ENCODE measurements around the gene CAPZA1. TPM values are rescaled to one million over a fixed set of nuclear protein-coding genes. Genes with fewer than 3 reads are reported as not detected.
A peak's percentile ranks its signal among the peaks of the same experiment; 100 is the strongest.

Gene CAPZA1
- total RNA-seq, 1 donor from 2014 or later = 311 TPM

DNA sequence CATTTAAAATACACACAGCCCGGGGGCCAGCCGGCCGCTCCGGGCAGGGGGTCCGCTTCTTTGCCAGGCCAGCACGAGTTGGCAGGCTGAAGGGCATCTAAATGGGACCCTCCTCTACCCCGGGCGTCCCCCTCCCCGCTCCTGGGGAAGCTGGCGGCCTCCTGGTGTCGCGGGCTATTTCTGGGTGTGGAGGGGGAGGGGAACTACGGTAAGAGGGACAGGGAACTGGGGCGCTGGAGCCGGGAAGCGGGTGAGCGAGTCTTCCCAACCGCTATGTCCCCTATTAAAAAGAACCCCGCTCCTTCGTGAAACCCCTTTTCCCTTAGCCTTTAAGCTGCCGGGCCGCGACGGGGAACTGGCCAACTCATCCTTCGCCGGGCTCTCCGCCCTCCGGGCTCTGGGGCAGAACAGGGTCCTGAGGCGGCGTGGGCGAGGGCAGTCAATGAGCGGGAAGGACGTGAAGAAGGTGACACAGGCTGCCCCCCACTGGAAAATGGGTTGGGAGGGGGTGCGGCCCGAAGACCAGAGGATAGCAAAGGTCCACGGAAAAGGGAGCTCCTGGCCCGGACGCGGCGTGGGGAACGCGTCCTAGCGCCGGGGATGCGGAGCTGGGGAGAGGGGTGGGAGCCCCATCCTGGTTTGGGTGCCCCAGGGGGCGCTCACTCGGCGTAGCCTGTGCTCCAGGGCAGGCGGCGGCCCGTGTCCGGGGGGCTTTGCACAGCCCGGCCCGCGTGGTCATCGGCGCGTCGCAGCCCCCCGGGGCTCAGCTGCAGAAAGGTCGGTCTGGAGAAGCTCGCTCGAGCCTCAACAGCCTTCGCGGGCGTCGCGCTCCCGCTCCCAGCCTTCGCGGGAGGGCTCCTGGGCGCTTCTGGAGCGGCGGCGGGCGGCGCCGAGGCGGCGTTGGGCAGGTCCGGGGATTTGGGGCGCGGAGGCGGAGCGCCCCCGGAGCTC, 95.0 kb downstream of the CAPZA1 start:
- H3K4me3 ChIP-seq (ENCODE audit: low read depth, low read length) = peak overlapping the region; percentile 58
- no peak for DNase-seq (ENCODE audit: low read depth)
- peak; percentile 19 for TF ChIP-seq CTCF (conservative IDR thresholded peaks at IDR 0.05; ENCODE audit: low read depth, low read length)

GRCh38 chr1:112715264-112716053, 95.8 kb downstream of the CAPZA1 start, which contains the start of gene PPM1J:
PPM1J (minus strand) TSS chr1:112715332; CDS start chr1:112715301, 31 bp downstream.
- no peak for TF ChIP-seq CTCF (conservative IDR thresholded peaks at IDR 0.05; ENCODE audit: low read depth, low read length)
- DNase-seq (ENCODE audit: low read depth) = no peak
- peak within 1 kb of the TSS; percentile 58 for H3K4me3 ChIP-seq (ENCODE audit: low read depth, low read length)

DNA sequence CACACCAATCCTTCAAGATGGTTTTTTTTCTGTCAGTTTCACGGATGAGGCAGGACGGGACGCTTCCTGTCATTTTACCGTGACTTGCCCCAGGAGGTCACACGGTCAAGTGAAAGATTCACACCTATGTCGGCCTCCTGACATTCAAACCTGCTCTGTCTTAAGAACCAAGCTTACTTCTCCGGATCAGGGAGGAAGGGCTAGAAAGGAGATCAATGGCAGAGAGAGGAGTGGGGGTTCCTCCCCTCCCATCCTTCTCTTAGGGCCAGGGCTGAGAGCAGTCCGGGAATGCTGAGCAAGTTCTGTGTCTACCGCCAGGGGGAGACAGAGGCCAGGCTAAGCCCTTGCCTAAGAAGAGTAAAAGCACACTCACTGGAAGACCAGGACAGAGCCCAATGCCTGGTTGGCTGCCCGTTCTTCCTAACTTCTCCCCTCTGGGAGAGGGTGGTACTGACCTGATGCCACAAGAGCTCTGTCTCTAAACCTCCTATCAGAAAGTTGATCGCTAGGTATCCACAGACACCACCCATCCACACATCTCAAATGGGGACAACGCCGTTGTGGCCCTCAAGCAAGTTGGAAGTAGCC, 96.6 kb downstream of the CAPZA1 start:
- no peak for DNase-seq (ENCODE audit: low read depth)
- H3K4me3 ChIP-seq (ENCODE audit: low read depth, low read length) = peak overlapping the region; percentile 58
- peak; percentile 98 for TF ChIP-seq CTCF (conservative IDR thresholded peaks at IDR 0.05; ENCODE audit: low read depth, low read length)

- DNase-seq (ENCODE audit: low read depth) = no peak
- TF ChIP-seq CTCF (conservative IDR thresholded peaks at IDR 0.05; ENCODE audit: low read depth, low read length) = no peak
- H3K4me3 ChIP-seq (ENCODE audit: low read depth, low read length) = no peak overlapping the region
Observed at GRCh38 chr1:112717263-112717873, 97.7 kb downstream of the CAPZA1 start.

- no peak for DNase-seq (ENCODE audit: low read depth)
- TF ChIP-seq CTCF (conservative IDR thresholded peaks at IDR 0.05; ENCODE audit: low read depth, low read length) = peak; percentile 83
- H3K4me3 ChIP-seq (ENCODE audit: low read depth, low read length) = no peak overlapping the region
Observed at GRCh38 chr1:112718691-112719418, 99.2 kb downstream of the CAPZA1 start.

GRCh38 chr1:112719706-112720105, 100.1 kb downstream of the CAPZA1 start:
- no peak overlapping the region for H3K4me3 ChIP-seq (ENCODE audit: low read depth, low read length)
- TF ChIP-seq CTCF (conservative IDR thresholded peaks at IDR 0.05; ENCODE audit: low read depth, low read length) = no peak
- no peak for DNase-seq (ENCODE audit: low read depth)
